Esophagus squamous epithelium (tissue), 4 donors: ENCODE results near the gene PPME1.

Source experiments
- CTCF ChIP-seq, 6 experiments: fragments of 450-650 bp in 4 of 6; fragments of 200-600 bp in 2 of 6; sonication (generic) in 2 of 6; IDR thresholded peaks; one replicate each; pipeline ENCODE4 v1.5.1; 2016 to 2019; ENCODE audit warnings: antibody characterized with exemption in 6 of 6, mild to moderate bottlenecking in 4 of 6, moderate library complexity in 4 of 6
- POLR2A ChIP-seq, 4 donors: fragments of 450-650 bp; IDR thresholded peaks; one replicate each; pipeline ENCODE4 v1.6.1; 2017; ENCODE audit warnings: antibody characterized with exemption in 4 of 4, mild to moderate bottlenecking in 4 of 4, moderate library complexity in 3 of 4

DNA sequence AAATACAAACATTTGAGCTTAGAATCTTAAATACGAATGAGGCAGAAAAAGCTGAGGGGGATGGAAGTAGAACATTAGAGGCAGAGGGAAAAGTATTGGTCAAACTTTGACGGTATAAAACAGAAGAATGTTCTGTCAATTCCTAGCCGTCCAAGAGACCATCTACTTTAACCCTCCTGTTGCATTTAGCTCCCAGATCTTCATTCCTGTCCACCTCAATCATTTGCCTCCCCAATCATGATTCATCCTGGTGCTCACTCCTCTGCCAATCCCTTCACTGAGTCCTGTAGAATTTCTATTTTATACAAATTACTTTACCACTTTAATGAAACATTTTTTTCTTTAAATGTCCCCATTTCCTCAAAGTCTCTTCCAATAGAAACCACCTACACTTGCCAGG is 28.5 kb upstream of the PPME1 start:
- no peak for TF ChIP-seq CTCF (IDR thresholded peaks at IDR 0.05)
- no peak for TF ChIP-seq POLR2A (IDR thresholded peaks at IDR 0.05)
